ENCODE data around the gene KPNA3.

DNA sequence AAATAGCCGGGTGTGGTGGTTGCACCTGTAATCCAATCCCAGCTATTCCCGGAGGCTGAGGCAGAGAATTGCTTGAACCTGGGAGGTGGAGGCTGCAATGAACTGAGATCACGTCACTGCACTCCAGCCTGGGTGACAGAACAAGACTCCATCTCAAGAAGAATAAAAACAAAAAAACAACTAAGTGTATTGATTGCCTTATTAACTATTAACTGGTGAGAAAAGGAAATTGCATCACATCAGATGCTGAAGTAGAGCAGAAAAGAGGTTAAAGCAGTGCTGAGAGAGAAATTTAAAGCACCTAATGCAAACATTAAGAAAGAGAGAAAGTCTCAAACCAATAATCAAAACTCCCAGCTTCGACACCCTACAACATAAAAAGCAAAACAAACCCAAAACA lies 38.3 kb downstream of the KPNA3 start:
- TF ChIP-seq CTCF (IDR thresholded peaks at IDR 0.05; ENCODE audit: insufficient read depth, low read length), result no peak
- no peak for TF ChIP-seq GABPA (IDR thresholded peaks at IDR 0.05; ENCODE audit: low read depth)
